GM21737 (cell line): Measurements from ENCODE around the gene SPOPL.
"Not testable (repeated sequence)": the region's sequence is repeated elsewhere in the genome, so short reads cannot be mapped to it uniquely, and the experiment has no call there.

ENCODE experiments used
- ATAC-seq: cut with Tn5 transposase; IDR thresholded peaks from one replicate; pipeline ENCODE4 v1.9.1; 2021; ENCODE audit warnings: mild to moderate bottlenecking, moderate library complexity; ENCODE audit not compliant: unreplicated experiment

Gene SPOPL

DNA sequence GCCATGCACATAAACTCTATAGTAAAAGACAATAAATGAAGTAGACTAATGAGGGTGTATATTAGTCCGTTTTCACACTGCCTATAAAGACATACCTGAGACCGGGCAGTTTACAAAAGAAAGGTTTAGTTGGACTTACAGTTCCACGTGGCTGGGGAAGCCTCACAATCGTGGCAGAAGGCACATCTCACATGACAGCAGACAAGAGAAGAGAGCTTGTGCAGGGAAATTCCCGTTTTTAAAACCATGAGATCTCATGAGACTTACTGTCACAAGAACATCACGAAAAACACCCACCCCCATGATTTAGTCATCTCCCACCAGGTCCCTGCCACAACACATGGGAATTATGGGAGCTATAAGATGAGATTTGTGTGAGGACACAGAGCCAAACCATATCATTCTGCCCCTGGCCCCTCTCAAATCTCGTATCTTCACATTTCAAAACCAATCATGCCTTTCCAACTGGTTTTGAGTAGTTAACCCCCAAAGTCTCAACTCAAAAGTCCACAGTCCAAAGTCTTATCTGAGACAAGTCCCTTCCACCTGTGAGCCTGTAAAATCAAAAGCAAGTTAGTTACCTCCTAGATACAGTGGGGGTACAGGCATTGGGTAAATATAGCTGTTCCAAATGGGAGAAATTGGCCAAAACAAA lies 21.6 kb downstream of the SPOPL start:
- not testable (repeated sequence) for ATAC-seq

DNA sequence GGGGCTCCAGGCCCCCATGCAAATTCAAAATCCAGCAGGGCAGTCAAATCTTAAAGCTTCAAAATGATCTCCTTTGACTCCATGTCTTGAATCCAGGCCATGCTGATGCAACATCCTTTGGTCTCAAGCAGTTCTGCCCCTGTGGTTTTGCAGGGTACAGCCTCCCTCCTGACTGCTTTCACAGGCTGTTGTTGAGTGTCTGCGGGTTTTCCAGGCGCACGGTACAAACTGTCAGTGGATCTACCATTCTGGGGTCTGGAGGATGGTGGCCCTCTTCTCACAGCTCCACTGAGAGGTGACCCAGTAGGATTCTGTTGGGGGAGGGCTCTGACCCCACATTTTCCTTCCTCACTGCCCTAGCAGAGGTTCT lies 22.1 kb downstream of the SPOPL start:
- ATAC-seq = not testable (repeated sequence)

DNA sequence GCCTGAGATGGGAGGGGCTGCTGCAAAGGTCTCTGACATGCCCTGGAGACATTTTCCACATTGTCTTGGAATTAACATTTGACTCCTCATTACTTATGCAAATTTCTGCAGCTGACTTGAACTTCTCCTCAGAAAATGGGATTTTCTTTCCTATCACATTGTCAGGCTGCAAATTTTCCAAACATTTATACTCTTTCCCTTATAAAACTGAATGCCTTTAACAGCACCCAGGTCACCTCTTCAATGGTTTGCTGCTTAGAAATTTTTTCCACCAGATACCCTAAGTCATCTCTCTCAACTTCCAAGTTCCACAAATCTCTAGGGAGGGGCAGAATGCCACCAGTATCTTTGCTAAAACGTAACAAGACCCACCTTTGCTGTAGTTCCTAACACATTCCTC lies 22.8 kb downstream of the SPOPL start:
- not testable (repeated sequence) for ATAC-seq

DNA sequence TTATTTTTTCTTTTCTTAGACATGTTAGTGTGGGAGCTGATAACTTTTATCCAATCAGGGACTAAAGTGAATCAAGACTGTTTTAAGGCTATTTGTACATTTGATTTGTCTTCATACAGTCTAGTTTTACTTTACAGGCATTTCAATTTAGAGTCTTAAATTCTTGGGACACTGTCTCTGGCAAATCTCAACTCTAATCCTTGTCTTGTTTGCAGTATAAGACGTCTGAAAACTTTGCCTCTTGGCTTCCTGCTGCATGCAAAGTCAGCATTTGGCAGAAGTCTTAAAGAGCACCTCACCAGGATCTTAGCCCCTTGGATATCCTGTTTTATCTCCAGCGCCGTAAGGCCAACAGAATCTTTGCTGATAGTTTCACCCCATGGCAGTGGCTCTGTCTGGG lies 30.3 kb downstream of the SPOPL start:
- no peak for ATAC-seq

DNA sequence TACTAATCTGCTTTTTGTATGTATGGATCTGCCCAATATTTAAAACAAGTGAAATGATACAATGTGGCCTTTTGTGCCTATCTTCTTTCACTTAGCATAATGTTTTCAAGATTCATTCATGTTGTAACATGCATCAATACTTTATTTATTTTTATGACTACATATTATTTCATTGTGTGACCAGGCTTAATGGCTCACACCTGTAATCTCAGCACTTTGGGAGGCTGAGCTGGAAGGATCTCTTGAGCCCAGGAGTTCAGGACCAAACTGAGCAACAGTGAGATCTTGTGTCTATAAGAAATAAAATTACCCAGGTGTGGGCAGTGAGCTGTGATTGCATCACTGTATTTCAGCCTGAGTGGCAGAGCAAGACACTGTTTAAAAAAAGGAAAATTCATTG lies 33.2 kb downstream of the SPOPL start:
- no peak for ATAC-seq

DNA sequence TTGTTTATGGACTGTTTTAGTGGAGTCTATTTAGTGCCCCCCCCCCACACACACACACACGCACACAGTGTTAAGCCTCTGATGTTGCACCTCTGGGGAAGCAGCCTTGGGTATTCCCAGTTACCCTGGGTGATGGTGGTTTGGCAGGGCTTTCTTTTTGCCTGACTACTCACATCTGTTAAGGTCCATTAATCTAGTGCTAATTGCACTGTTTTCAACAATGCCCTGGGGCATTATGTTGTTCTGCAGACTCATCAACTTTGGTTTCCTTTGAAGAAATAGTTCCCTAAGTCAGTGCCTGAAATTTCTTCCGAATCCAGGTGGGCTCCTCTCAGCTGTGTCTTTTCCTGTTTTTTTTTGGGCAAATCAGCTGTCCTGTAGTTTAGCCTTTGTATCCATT lies 34.7 kb downstream of the SPOPL start:
- ATAC-seq = peak; percentile 68

DNA sequence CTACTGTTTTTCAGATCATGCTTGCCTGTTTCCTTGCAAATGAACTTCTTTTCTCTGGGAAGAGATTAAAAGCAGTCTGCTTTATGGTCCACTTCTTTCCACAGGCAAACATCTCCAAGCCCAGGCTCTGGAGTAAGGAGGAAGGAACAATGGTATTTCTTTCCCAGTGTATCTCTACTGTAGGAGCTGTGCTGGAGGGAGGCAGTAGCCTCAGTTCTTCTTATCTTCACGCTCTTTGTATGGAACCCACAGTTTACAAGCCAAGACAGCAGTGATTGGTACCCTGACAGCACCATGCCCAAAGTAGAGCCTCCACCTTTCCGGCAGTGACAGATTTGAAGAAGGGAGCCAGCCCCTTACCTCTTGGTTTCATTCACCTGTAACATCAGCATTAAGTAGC lies 35.2 kb downstream of the SPOPL start:
- peak; percentile 13 for ATAC-seq

DNA sequence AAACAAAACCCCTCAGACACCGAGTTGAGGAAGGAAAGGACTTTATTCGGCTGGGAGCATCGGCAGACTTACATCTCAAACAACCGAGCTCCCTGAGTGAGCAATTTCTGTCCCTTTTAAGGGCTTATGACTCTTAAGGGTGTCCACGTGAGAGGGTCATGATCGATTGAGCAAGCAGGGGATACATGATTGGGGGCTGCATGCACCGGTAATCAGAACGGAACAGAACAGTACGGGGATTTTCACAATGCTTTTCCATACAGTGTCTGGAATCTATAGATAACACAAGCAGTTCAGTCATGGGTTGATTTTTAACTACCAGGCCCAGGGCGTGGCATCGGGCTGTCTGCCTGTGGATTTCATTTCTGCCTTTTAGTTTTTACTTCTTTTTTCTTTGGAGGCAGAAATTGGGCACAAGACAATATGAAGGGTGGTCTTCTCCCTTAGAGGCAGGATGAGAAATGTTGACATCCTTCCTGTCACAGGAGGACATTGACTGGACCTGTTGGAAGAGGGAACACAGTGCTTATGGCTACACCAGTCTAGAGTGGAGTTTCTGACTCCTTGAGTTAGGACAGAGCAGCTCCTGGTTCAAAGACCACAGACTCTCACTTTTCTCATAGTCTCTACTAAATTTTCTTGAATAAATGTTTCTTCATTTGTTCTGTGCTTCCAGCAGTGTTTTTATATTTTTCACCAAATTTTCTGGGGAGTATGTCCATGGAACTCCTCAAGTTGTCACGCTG lies 35.8 kb downstream of the SPOPL start:
- no peak for ATAC-seq

DNA sequence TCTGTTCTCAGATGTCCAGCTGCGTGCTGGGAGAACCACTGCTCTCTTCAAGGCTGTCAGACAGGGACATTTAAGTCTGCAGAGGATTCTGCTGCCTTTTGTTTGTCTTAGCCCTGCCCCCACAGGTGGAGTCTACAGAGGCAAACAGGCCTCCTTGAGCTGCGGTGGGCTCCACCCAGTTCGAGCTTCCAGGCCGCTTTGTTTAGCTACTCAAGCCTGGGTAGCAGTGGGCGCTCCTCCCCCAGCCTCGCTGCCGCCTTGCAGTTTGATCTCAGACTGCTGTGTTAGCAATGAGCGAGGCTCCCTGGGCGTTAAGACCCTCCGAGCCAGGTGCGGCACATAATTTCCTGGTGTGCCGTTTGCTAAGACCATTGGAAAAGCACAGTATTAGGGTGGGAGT lies 42.6 kb downstream of the SPOPL start:
- ATAC-seq = not testable (repeated sequence)

DNA sequence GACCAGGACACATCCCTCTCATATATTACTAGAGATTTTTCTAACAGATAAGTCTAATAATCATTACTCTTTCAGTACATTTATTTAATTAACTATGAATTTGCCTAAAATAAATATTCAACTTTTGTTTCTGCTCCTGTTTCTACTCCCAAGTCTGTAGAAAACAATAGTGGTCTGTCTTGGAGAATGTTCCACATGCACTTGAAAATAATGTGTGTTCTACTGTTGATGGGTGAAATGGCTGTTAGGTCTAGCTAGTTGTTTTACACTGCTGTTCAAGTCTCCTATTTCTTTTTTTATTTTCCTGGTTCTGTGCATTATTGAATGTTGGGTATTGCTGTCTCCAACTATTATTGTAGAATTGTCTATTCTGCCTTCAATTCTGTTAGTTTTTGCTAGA lies 47.2 kb downstream of the SPOPL start:
- no peak for ATAC-seq

DNA sequence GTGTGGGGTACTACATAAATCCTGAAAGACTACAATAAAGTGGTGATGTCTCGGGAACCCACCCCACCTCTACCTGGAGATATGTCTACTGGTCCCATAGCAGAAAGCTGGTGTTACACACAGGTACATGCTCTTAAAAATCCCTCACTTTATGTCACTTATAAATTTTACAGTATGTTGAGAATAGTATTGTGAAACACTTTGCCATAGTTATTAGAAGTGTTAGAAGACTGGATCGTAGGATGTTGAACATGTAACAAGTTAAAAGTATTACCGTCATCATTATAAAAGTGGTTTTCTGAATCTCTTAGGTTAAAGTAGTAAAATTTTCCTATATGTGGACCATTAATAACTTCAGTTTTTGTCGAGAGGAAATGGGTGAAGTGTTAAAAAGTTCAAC lies 48.6 kb downstream of the SPOPL start:
- no peak for ATAC-seq

DNA sequence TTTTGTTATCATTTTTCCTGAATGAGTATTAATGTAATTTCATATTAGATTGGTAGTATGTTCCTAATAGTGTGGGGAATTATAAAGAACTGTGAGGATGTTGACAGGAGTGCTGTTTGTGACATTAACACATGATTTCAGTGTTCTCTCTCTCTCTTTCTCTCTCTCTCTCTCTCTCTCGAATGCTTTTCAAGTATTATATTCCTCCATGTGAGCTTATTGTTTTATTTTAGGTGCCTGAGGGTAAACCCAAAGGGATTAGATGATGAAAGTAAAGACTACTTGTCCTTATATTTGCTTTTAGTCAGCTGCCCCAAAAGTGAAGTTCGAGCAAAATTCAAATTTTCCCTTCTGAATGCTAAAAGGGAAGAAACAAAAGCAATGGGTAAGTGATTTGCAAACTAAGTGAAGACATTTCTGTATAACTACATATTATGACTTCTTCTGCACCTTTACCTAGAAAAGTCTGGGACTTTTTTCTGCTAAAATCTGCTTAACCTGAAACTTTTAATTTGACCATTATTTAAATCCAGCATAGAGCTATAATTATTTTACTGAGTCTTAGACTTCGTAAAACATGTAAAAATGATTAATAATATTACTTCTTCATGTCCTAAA lies 49.2 kb downstream of the SPOPL start:
- ATAC-seq = no peak

DNA sequence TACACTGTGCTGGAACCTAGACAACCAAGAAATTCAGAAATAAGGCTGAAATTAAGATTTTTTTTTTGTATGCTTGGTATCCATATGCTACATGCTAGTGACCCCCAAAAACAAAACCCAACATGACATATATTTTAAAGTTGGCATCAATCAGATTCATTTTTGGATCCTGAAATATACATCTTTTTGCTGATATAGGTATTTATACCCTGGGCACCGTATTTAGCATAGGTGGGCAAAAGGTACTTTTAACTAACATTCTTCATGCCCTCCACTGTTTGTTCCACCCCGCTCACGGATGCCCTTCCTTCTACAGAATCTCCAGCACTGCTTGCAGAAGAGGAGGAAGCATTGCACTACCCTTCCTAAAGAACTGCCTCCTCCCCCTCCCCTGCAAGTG lies 52.6 kb downstream of the SPOPL start:
- no peak for ATAC-seq

DNA sequence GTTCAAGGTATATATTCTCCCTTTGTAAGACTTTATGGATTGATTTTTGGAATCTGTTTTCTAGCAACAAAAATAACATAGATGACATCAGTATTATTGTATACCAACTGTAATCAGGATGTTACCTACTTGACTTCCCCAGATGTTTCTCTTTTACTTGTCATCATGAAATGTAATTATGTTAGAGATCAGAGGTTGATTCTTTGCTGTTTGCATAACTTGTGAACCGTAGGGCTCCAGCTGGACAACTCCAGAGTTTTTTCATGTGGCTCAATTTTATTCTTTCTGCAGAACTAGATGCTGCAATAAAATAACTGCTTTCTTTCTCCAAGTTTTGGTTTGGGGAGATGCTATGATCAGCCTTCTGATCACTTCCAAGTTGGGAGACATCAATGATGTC lies 58.1 kb downstream of the SPOPL start:
- no peak for ATAC-seq

DNA sequence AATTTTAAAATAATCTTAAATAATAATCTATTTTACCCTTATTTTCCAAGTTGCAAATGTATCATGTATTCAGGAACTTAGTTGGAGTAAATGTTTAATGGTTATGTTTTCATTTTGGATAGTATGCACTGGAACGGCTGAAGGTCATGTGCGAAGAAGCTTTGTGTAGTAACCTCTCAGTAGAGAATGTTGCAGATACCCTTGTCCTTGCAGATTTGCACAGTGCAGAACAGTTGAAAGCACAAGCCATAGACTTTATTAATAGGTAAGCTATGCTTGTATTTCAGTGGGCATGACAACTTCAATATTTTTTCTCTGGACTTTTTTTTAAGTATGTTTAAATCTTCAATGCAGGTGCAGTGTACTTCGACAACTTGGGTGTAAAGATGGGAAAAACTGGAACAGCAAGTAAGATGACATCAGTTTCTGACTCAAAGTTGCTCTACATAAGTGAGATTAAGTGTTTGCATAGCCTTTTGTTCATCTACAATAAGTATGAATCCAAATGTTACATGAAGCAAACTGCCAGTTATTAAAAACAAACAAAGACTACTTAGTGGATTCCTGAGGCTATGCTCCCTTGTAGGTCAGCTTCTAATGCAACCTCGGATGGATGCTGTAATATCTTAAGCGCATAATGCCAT lies 63.1 kb downstream of the SPOPL start:
- ATAC-seq = no peak

DNA sequence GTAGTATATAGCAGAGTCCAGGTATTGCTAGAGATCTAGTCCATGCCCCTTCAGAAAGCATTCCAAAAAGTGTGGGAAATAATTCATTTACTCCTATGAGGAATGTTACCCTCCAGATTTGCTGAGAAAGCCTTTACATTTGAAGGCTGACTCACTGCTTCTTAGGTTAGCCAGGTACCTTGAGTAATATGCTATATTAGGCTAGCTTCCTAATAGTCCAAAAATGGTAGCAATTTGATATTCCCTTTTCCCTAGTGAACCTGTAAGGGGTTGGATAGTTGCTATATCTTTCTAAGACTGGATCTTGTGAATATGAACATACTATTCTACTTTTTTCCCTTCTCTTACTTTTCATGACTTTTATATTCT lies 63.6 kb downstream of the SPOPL start:
- no peak for ATAC-seq

DNA sequence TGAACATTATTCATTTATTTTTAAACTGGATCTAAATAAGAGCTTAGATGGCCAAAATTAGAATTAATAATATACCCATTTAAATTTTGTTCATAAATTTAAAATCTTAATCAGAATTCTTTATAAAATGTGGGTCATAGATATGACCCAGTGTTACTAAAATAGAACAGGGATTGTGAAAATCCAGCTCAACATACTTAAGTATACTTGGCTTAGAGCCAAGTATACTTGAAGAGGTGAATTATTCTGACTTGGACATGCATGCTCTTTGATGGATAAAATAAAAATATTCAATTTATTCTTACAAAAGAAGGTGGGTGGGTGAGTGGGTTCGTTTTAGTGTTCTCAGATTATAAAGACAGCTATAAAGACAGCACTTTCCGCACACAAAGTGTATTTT lies 70.7 kb downstream of the SPOPL start:
- ATAC-seq = no peak

DNA sequence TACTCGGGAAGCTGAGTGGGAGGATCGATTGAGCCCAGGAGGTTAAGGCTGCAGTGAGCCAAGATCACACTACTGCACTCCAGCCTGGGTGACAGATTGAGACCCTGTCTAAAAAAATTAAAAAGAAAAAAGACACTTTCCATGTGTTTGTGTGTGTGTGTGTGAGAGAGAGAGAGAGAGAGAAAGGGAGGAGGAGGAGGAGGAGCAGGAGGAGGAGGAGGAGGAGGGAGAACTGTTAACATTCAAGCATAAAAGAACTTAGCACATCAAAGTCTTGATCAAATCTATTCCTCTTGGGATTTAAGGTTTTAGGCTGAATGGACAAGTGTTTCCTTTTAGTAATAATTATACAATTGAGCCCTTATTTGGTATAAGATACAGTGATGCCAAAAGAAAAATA lies 75.5 kb downstream of the SPOPL start:
- no peak for ATAC-seq

DNA sequence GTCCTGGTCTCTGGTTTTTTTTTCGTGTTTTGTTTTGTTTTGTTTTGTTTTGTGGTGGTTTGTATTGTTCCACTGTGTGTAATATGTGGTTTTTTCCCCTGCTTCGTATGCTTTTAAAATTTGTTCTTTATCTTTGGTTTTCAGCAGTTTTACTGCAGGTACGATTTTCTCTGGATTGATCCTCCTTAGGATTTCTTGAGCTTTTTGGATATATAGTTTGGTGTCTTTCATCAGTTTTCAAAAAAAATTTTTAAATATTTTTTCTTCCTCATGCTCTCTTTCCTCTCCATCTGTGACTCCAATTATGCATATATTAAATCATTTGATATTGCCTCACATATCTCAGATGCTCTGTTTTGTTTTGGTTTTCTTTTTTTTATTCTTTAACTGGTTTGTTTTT lies 78.0 kb downstream of the SPOPL start:
- no peak for ATAC-seq

DNA sequence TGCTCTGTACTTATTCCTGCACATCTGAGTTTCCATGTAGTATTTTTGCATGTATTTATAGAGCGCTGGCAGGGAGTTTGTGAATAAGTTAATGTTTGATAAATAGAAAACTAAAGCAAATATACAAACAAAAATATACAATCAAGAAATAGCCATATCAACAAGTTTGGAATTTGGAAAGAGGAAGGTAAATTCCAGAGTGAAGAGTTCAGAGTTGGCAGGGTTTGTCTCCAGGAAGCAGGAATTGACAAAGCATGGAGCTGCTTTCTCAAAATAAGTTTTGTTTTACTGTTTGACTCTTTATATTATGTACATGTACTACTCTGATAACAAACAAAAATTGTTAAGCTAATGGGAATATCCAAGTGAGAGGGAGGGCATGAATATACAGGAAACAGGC lies 80.3 kb downstream of the SPOPL start:
- no peak for ATAC-seq

DNA sequence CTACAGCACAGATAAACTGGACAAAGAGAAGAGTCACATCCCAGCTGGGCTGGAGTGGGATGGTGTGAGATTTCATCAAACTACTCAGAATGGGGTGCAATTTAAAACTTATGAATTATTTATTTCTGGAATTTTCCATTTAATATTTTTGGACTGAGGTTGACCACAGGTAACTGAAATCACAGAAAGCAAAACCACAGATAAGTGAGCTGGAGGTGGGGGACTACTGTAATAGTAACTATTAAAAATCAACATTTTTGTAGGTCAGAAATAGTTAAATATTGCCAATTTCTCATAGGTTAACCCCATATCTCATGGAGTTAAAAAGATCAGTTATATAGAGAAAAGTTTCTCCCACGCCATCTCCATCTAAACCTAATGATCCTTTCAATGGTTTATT lies 88.1 kb downstream of the SPOPL start:
- ATAC-seq = no peak

DNA sequence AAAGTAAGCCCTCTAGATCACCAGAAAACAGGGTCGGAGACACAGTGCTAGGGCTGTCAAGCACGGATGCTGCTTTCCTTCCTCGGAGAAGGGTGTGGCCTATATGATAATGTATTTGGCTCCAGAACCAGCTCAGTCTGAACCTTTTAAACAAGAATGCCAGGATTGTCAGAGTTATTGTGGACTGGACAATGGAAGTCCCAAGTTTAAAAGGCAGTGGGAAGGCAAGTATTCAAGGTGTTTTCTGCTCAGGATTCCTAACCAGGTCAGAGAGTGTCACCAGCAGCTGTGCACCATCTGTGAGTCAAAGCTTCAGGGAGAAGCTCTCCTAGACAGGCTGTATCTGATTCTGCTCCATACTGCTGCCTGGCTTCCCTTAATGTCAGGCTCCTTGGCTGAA lies 94.8 kb downstream of the SPOPL start:
- ATAC-seq = no peak
